ENCODE results near the gene SIN3A. TPM values are rescaled to one million over a fixed set of nuclear protein-coding genes. Genes with fewer than 3 reads are reported as not detected.

The SIN3A gene
- polyA plus RNA-seq, 1 experiment: 39.5 TPM

DNA sequence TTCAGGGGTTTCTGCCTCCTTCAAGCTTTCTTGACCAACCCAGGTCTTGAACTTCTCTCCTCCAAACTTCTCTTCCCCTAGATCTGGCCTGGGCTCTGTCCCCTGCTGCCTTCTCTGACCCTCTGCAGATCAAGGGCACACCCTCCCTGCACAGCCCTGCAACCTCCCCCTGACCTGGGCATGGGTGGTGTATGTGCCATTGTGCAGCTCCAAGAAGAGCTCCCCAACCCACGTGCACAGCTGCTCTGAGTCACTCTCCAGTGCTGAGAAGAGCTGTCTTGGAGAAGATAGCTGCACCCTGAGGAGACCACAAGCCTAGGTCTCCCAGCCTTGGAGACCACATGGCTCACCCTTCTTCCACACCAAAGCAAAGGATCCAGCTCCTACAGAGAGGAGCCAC is 91.1 kb downstream of the SIN3A start:
- no peaks in the 10 kb centered on the region for H3K27me3 ChIP-seq (ENCODE audit: control insufficient read depth, insufficient read depth, low read length)
- DNase-seq (ENCODE audit: low read depth): no peak
- POLR2A ChIA-PET: no interaction called here
- no peak overlapping the region for H3K4me3 ChIP-seq (ENCODE audit: low read depth, low read length)
- CTCF ChIA-PET: no interaction called here
- peaks cover 46% of the 10 kb centered on the region for H3K36me3 ChIP-seq (ENCODE audit: control insufficient read depth, insufficient read depth, low read length)
- no peak for TF ChIP-seq CTCF (IDR thresholded peaks at IDR 0.05; ENCODE audit: insufficient read depth, low read depth, low read length)

GRCh38 chr15:75359537-75360250 is 91.8 kb downstream of the SIN3A start:
- DNase-seq (ENCODE audit: low read depth): no peak
- no peak for TF ChIP-seq CTCF (IDR thresholded peaks at IDR 0.05; ENCODE audit: insufficient read depth, low read depth, low read length)
- POLR2A ChIA-PET: no interaction called here
- no peaks in the 10 kb centered on the region for H3K27me3 ChIP-seq (ENCODE audit: control insufficient read depth, insufficient read depth, low read length)
- H3K4me3 ChIP-seq (ENCODE audit: low read depth, low read length): no peak overlapping the region
- CTCF ChIA-PET: no interaction called here
- H3K36me3 ChIP-seq (ENCODE audit: control insufficient read depth, insufficient read depth, low read length): peaks cover 51% of the 10 kb centered on the region

GRCh38 chr15:75358771-75359536 is 92.5 kb downstream of the SIN3A start:
- Histone ChIP-seq H3K36me3 (ENCODE audit: control insufficient read depth, insufficient read depth, low read length) (peaks cover 48% of the 10 kb centered on the region), H3K4me3 (ENCODE audit: low read depth, low read length) (no peak overlapping the region), H3K27me3 (ENCODE audit: control insufficient read depth, insufficient read depth, low read length) (no peaks in the 10 kb centered on the region)
- POLR2A ChIA-PET: no interaction called here
- no peak for TF ChIP-seq CTCF (IDR thresholded peaks at IDR 0.05; ENCODE audit: insufficient read depth, low read depth, low read length)
- CTCF ChIA-PET: interaction anchor here (0.6 kb wide), 1 partner anchor 988 kb away, joined by 3 read pairs; no protein-coding TSS in a partner anchor
- no peak for DNase-seq (ENCODE audit: low read depth)

GRCh38 chr15:75357976-75358673 is 93.4 kb downstream of the SIN3A start:
- no peaks in the 10 kb centered on the region for H3K27me3 ChIP-seq (ENCODE audit: control insufficient read depth, insufficient read depth, low read length)
- CTCF ChIA-PET: no interaction called here
- no peak for TF ChIP-seq CTCF (IDR thresholded peaks at IDR 0.05; ENCODE audit: insufficient read depth, low read depth, low read length)
- H3K4me3 ChIP-seq (ENCODE audit: low read depth, low read length): no peak overlapping the region
- peaks cover 48% of the 10 kb centered on the region for H3K36me3 ChIP-seq (ENCODE audit: control insufficient read depth, insufficient read depth, low read length)
- POLR2A ChIA-PET: no interaction called here
- DNase-seq (ENCODE audit: low read depth): no peak

DNA sequence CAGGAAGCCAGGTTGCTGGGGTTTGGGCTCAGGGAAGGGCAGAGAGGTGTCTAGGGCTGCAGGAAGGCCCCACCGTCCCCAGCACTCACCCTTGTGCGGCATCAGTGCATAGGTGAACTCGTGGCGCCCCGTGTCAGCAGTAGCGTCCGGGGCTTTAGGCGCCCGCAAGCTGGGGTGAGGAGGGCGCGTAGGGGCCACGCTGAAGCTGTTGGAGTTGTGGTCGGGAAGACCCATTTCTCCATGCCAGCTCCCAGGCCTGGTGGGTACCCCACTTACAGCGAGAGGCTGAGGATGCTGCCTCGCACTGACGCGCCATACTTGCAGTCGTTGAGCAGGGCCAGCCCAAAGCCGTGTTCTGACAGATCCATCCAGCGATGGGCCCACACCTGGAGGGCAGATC is 95.0 kb downstream of the SIN3A start:
- peaks cover 42% of the 10 kb centered on the region for H3K36me3 ChIP-seq (ENCODE audit: control insufficient read depth, insufficient read depth, low read length)
- CTCF ChIA-PET: interaction anchor here (0.6 to 1.4 kb wide), 2 partner anchors 11 to 269 kb away, joined by 3 to 6 read pairs; partner anchors contain the start of gene SNUPN
- no peaks in the 10 kb centered on the region for H3K27me3 ChIP-seq (ENCODE audit: control insufficient read depth, insufficient read depth, low read length)
- H3K4me3 ChIP-seq (ENCODE audit: low read depth, low read length): no peak overlapping the region
- POLR2A ChIA-PET: no interaction called here
- no peak for TF ChIP-seq CTCF (IDR thresholded peaks at IDR 0.05; ENCODE audit: insufficient read depth, low read depth, low read length)
- no peak for DNase-seq (ENCODE audit: low read depth)
